WERI-Rb-1 (cell line): Measurements from ENCODE around the gene CYP17A1.

Source experiments
- DNase-seq: peaks from one replicate; pipeline ENCODE4 v3.0.0-alpha.2; 2020
- H3K27ac ChIP-seq: fragments of 250-450 bp; sonication (Bioruptor Pico); 2 replicates; pipeline ENCODE4 v1.5.1; 2020; ENCODE audit warnings: mild to moderate bottlenecking, moderate library complexity
- H3K27me3 ChIP-seq: fragments of 250-450 bp; sonication (Bioruptor Pico); 2 replicates; pipeline ENCODE4 v1.5.1; 2021; ENCODE audit warnings: mild to moderate bottlenecking, low read depth, moderate library complexity; ENCODE audit not compliant: insufficient read depth, severe bottlenecking
- H3K36me3 ChIP-seq: fragments of 250-450 bp; sonication (Bioruptor Pico); 2 replicates; pipeline ENCODE4 v1.5.1; 2020; ENCODE audit warnings: mild to moderate bottlenecking, moderate library complexity
- H3K4me3 ChIP-seq: 2 replicates; pipeline ENCODE4 v1.5.1; 2011; ENCODE audit warnings: low read depth, mild to moderate bottlenecking, control low read depth, low read length
- H3K9me3 ChIP-seq: fragments of 250-450 bp; sonication (Bioruptor Pico); 2 replicates; pipeline ENCODE4 v1.5.1; 2021; ENCODE audit warnings: mild to moderate bottlenecking, moderate library complexity; ENCODE audit not compliant: severe bottlenecking
- TF ChIP-seq, protein P1 (sequence below): IDR thresholded peaks from 2 replicates; pipeline ENCODE4 v1.5.1; 2011; ENCODE audit warnings: low read depth, mild to moderate bottlenecking, control low read depth, inconsistent platforms, low read length

The CYP17A1 gene

DNA sequence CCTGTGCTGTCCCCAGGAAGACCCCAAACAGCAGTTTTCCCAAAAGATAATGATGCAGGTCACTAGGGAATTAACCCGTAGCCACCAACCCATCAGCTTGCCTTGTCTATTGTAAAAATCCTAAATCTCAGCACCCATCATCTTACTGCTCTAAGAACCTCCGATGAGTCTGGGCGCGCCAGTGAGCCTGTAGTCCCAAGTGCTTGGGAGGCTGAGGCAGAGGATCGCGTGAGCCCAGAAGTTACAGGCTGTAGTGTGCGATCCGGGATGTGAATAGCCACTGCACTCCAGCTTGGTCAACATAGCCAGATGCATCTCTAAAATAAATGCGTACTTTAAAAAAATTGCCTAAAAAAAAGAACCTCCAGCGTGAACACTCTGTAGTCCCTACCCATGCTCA, 33.0 kb upstream of the CYP17A1 start:
- no peak overlapping the region; the same call in 1 of the 2 replicates for H3K27ac ChIP-seq

GRCh38 chr10:102869258-102870198, 32.3 kb upstream of the CYP17A1 start, which contains the start of gene AS3MT:
Gene AS3MT, plus strand, starts transcription at chr10:102869470. Its CDS starts 123 bp downstream, at chr10:102869593.
- H3K27ac ChIP-seq: peak within 1 kb of the TSS; percentile 76
- H3K4me3 ChIP-seq: peak within 1 kb of the TSS; percentile 76
- no peaks in the 10 kb centered on the region for H3K9me3 ChIP-seq
- TF ChIP-seq, protein P1, sequence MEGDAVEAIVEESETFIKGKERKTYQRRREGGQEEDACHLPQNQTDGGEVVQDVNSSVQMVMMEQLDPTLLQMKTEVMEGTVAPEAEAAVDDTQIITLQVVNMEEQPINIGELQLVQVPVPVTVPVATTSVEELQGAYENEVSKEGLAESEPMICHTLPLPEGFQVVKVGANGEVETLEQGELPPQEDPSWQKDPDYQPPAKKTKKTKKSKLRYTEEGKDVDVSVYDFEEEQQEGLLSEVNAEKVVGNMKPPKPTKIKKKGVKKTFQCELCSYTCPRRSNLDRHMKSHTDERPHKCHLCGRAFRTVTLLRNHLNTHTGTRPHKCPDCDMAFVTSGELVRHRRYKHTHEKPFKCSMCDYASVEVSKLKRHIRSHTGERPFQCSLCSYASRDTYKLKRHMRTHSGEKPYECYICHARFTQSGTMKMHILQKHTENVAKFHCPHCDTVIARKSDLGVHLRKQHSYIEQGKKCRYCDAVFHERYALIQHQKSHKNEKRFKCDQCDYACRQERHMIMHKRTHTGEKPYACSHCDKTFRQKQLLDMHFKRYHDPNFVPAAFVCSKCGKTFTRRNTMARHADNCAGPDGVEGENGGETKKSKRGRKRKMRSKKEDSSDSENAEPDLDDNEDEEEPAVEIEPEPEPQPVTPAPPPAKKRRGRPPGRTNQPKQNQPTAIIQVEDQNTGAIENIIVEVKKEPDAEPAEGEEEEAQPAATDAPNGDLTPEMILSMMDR: no peak
- peak; percentile 78 for DNase-seq
- H3K27me3 ChIP-seq: no peaks in the 10 kb centered on the region
- peaks cover 6% of the 10 kb centered on the region for H3K36me3 ChIP-seq

More for the DNA sequence above, 33.0 kb upstream of the CYP17A1 start:
- Histone ChIP-seq H3K4me3 (peak overlapping the region; percentile 76), H3K36me3 (peaks cover 6% of the 10 kb centered on the region), H3K27me3 (no peaks in the 10 kb centered on the region), H3K9me3 (no peaks in the 10 kb centered on the region)
- no peak for DNase-seq
- TF ChIP-seq, protein P1: no peak

DNA sequence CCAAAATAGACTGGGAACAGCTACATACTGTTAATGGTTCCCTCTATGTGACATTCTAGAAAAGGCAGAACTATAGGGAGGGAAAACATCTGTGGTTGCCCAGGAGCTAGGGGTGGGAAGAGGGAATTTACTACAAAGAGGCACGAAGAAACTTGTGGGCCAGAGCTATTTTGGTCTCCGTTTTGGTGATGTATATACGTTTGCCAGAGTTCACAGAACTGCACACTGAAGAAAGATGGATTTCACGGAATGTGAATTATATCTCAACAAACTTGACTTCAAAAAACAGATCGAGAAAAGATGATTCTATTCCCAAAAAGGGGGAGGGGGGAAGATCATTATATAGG, 31.7 kb upstream of the CYP17A1 start:
- Histone ChIP-seq H3K36me3 (peaks cover 6% of the 10 kb centered on the region), H3K27me3 (no peaks in the 10 kb centered on the region), H3K27ac (peak overlapping the region; percentile 76), H3K9me3 (no peaks in the 10 kb centered on the region), H3K4me3 (peak overlapping the region; percentile 76)
- no peak for DNase-seq
- TF ChIP-seq, protein P1: no peak

DNA sequence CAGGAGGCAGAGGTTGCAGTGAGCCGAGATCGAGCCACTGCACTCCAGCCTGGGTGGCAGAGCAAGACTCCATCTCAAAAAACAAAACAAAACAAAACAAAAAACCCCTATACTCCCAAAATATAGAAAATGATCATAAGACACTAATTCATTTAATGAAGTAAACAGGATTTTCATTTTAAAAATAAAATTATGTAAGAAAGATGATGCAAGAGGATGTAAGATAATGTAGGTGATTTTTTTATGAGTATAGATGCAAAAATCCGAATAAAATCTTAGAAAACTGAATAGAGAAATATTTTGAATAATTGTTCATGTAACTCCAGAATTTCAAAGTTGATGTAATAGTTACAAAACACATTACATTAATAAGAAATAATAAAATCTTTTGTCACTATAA, 28.4 kb upstream of the CYP17A1 start:
- no peaks in the 10 kb centered on the region for H3K9me3 ChIP-seq
- no peak overlapping the region for H3K27ac ChIP-seq
- H3K27me3 ChIP-seq: no peaks in the 10 kb centered on the region
- TF ChIP-seq, protein P1: no peak
- no peak for DNase-seq
- peaks cover 5% of the 10 kb centered on the region for H3K36me3 ChIP-seq
- no peak overlapping the region for H3K4me3 ChIP-seq

GRCh38 chr10:102863660-102864059, 26.4 kb upstream of the CYP17A1 start:
- no peaks in the 10 kb centered on the region for H3K9me3 ChIP-seq
- H3K4me3 ChIP-seq: no peak overlapping the region
- peaks cover 5% of the 10 kb centered on the region; the same call in 1 of the 2 replicates for H3K36me3 ChIP-seq
- no peaks in the 10 kb centered on the region for H3K27me3 ChIP-seq
- no peak overlapping the region for H3K27ac ChIP-seq
- DNase-seq: no peak
- TF ChIP-seq, protein P1: no peak
